Lower leg skin (tissue), 3 donors: ENCODE results near the gene KCTD19.

Experiments used
- POLR2A ChIP-seq, 2 donors: fragments of 450-650 bp; IDR thresholded peaks; one replicate each; pipeline ENCODE4 v1.6.1; 2016 to 2017; ENCODE audit warnings: antibody characterized with exemption in 2 of 2, mild to moderate bottlenecking in 1 of 2, moderate library complexity in 1 of 2
- TF ChIP-seq, protein P1 (sequence below), 3 donors: fragments of 450-650 bp; IDR thresholded peaks; one replicate each; pipeline ENCODE4 v1.5.1; 2016; ENCODE audit warnings: antibody characterized with exemption in 3 of 3, mild to moderate bottlenecking in 3 of 3, moderate library complexity in 2 of 3

DNA sequence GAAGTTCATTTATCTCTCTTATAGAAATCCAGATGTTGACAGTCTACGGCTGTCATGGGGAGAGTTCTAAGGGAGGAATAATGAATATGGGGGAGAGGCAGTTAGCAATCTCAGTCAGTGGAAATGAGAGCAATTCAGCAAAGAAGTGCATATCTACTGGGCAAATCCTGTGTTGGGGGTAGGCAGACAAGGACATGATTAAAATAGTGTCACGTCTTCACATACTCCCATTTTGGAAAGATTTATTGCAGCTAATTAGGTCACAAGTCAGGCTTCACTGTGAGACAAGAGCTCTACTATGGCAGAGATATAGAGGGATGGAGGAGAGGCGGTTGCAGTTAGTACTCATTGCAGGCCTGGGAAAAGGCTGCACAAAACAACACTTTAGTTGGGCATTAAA, 29.9 kb upstream of the KCTD19 start:
- TF ChIP-seq, protein P1, sequence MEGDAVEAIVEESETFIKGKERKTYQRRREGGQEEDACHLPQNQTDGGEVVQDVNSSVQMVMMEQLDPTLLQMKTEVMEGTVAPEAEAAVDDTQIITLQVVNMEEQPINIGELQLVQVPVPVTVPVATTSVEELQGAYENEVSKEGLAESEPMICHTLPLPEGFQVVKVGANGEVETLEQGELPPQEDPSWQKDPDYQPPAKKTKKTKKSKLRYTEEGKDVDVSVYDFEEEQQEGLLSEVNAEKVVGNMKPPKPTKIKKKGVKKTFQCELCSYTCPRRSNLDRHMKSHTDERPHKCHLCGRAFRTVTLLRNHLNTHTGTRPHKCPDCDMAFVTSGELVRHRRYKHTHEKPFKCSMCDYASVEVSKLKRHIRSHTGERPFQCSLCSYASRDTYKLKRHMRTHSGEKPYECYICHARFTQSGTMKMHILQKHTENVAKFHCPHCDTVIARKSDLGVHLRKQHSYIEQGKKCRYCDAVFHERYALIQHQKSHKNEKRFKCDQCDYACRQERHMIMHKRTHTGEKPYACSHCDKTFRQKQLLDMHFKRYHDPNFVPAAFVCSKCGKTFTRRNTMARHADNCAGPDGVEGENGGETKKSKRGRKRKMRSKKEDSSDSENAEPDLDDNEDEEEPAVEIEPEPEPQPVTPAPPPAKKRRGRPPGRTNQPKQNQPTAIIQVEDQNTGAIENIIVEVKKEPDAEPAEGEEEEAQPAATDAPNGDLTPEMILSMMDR (IDR thresholded peaks at IDR 0.05), result no peak
- no peak for TF ChIP-seq POLR2A (IDR thresholded peaks at IDR 0.05)
